ENCODE measurements around the gene RMRP.

RMRP gene

GRCh38 chr9:35611230-35611797 is 46.5 kb downstream of the RMRP start:
- DNase-seq (ENCODE audit: low read depth, low spot score): peak; percentile 38
- in situ Hi-C loops (cut with HindIII; ENCODE audit: low sequenced_read_pairs): no loop called here
- no peak overlapping the region for H3K4me3 ChIP-seq (ENCODE audit: low read depth, low read length)
- peak; percentile 83 for TF ChIP-seq CTCF (IDR thresholded peaks at IDR 0.05; ENCODE audit: low read depth, low read length)

GRCh38 chr9:35609820-35610163 is 48.0 kb downstream of the RMRP start:
- in situ Hi-C loops (cut with HindIII; ENCODE audit: low sequenced_read_pairs): no loop called here
- no peak for TF ChIP-seq CTCF (IDR thresholded peaks at IDR 0.05; ENCODE audit: low read depth, low read length)

GRCh38 chr9:35609001-35609819 is 48.6 kb downstream of the RMRP start:
- no peak overlapping the region for H3K4me3 ChIP-seq (ENCODE audit: low read depth, low read length)
- in situ Hi-C loops (cut with HindIII; ENCODE audit: low sequenced_read_pairs): no loop called here
- no peak for DNase-seq (ENCODE audit: low read depth, low spot score)
- TF ChIP-seq CTCF (IDR thresholded peaks at IDR 0.05; ENCODE audit: low read depth, low read length): no peak

More at GRCh38 chr9:35609820-35610163, 48.0 kb downstream of the RMRP start:
- DNase-seq (ENCODE audit: low read depth, low spot score): no peak
- H3K4me3 ChIP-seq (ENCODE audit: low read depth, low read length): no peak overlapping the region

DNA sequence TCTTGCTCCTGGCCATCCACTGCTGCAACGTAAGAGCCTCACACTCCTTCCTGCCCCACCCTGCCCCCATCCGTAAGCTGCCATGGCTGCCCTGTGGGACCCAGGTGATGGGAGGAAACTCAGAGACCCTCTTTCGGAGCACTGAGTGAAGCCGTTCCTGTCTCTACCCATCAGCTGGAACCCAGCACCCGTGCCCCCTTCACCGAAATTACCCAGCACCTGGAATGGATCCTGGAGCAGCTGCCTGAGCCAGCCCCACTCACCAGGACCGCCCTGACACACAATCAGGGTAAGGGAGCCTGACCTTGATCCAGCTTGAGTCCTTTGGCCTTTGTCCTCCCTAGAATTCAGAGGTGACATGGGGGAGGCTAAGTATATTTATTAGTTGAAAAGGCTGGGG is 49.6 kb downstream of the RMRP start:
- in situ Hi-C loops (cut with HindIII; ENCODE audit: low sequenced_read_pairs): no loop called here
- TF ChIP-seq CTCF (IDR thresholded peaks at IDR 0.05; ENCODE audit: low read depth, low read length): no peak
- no peak overlapping the region for H3K4me3 ChIP-seq (ENCODE audit: low read depth, low read length)
- DNase-seq (ENCODE audit: low read depth, low spot score): no peak
